ENCODE results near the gene PRTFDC1. TPM values are rescaled to one million over a fixed set of nuclear protein-coding genes. Genes with fewer than 3 reads are reported as not detected.

The PRTFDC1 gene
- total and polyA plus RNA-seq, 2 of the 13 experiments (the other 11 are each of a cell fraction or from before 2014, with no cell fraction given) = not detected

GRCh38 chr10:24974976-24975375 lies 22.6 kb upstream of the PRTFDC1 start (continued):
- TF ChIP-seq CCDC6 (CRISPR knock-in tag; IDR thresholded peaks at IDR 0.05) = no peak

- ChIA-PET CTCF (ENCODE audit: low intra/inter-chr PET ratio, low total read pairs) (no interaction called here), POLR2A (no interaction called here)
- Histone ChIP-seq H3K27ac (ENCODE audit: extremely low read length, insufficient read depth, low read length) (no peak overlapping the region), H2AFZ (ENCODE audit: low read length) (peak overlapping the region; percentile 73), H3K4me1 (ENCODE audit: insufficient read depth, low read length) (peaks cover 23% of the 10 kb centered on the region), H3K9me3 (ENCODE audit: low read length) (no peaks in the 10 kb centered on the region), H4K20me1 (ENCODE audit: insufficient read depth, low read length) (no peaks in the 10 kb centered on the region), H3K79me2 (ENCODE audit: insufficient read depth, low read length) (no peaks in the 10 kb centered on the region), H3K9ac (ENCODE audit: insufficient read depth, low read depth, low read length) (no peak overlapping the region), H3K4me2 (ENCODE audit: low read depth, low read length) (peak overlapping the region; percentile 51), H3K27me3 (ENCODE audit: control insufficient read depth in 1 of 2, insufficient read depth in 2 of 2, low read length in 2 of 2) (no peaks in the 10 kb centered on the region), H3K36me3 (replicated peaks in 1 of 2; ENCODE audit: control insufficient read depth in 1 of 2, insufficient read depth in 2 of 2, low read length in 2 of 2) (no peaks in the 10 kb centered on the region), H3K4me3 (replicated peaks in 1 of 3; ENCODE audit: insufficient read depth in 1 of 3, low read depth in 2 of 3, low read length in 3 of 3) (no peak overlapping the region)
- DNase-seq (ENCODE audit: low spot score) (peak; percentile 72), FAIRE-seq (peak; percentile 53), ATAC-seq (peak; percentile 97)
- in situ Hi-C loops (cut with HindIII; ENCODE audit: extremely low pct_ligation_motif_present, low pct_unique_long_range_greater_than_20kb) (no loop called here), intact Hi-C loops (cut with micrococcal nuclease; ENCODE audit: unreplicated experiment) (loop anchor here (1.0 to 5.0 kb wide), 2 partner anchors 44 to 108 kb away; partner anchors contain the start of genes ENKUR and THNSL1)
- WGBS (ENCODE audit: low lambda C conversion rate) = 2% methylated on average over 5 of the region's 5 CpGs
- BruUV-seq (replicated peaks) = no TSS peak
- TF ChIP-seq FOSL2 (CRISPR knock-in tag; IDR thresholded peaks at IDR 0.05) = 0 out of 2 replicates have a peak, but pooled peaks have one; percentile 15
- 0 out of 2 replicates have a peak, but pooled peaks have one; percentile 32 for TF ChIP-seq ZNF644 (CRISPR knock-in tag; IDR thresholded peaks at IDR 0.05; ENCODE audit: low read depth)
- TF ChIP-seq CEBPG (CRISPR knock-in tag; IDR thresholded peaks at IDR 0.05) = peak; percentile 72
- TF ChIP-seq ATF4 (CRISPR knock-in tag; IDR thresholded peaks at IDR 0.05) = peak in 1 of 2 experiments; percentile 60; a peak in 2 of 4 replicates
- TF ChIP-seq SOX5 (CRISPR knock-in tag; IDR thresholded peaks at IDR 0.05; ENCODE audit: borderline replicate concordance) = peak; percentile 41; the same call in 1 of the 2 replicates
- no peak for TF ChIP-seq ZNF224 (CRISPR knock-in tag; IDR thresholded peaks at IDR 0.05)
- TF ChIP-seq ZBTB33 (CRISPR knock-in tag; IDR thresholded peaks at IDR 0.05) = 0 out of 2 replicates have a peak, but pooled peaks have one; percentile 21
- no peak for TF ChIP-seq ZNF503 (CRISPR knock-in tag; IDR thresholded peaks at IDR 0.05)
- TF ChIP-seq TOPORS (CRISPR knock-in tag; IDR thresholded peaks at IDR 0.05) = no peak
- no peak for TF ChIP-seq ZNF749 (CRISPR knock-in tag; IDR thresholded peaks at IDR 0.05; ENCODE audit: borderline replicate concordance)
- no peak for TF ChIP-seq IRF1 (CRISPR knock-in tag; IDR thresholded peaks at IDR 0.05; ENCODE audit: low read depth)
- TF ChIP-seq ZNF501 (CRISPR knock-in tag; IDR thresholded peaks at IDR 0.05) = no peak
- no peak for TF ChIP-seq SOX6 (IDR thresholded peaks at IDR 0.05)
- TF ChIP-seq SOX6 (CRISPR knock-in tag; IDR thresholded peaks at IDR 0.05) = peak; percentile 17; the same call in 1 of the 2 replicates
- peak; percentile 22 for TF ChIP-seq XRCC5 (optimal IDR thresholded peaks at IDR 0.05; ENCODE audit: low read length)
Measured at GRCh38 chr10:24973163-24973562, 20.8 kb upstream of the PRTFDC1 start.
